ENCODE results near the gene STAT2. TPM values are rescaled to one million over a fixed set of nuclear protein-coding genes. Genes with fewer than 3 reads are reported as not detected.
A peak's percentile ranks its signal among the peaks of the same experiment; 100 is the strongest.

The STAT2 gene
- total RNA-seq, 1 experiment from 2014 or later, result 18.1 TPM

DNA sequence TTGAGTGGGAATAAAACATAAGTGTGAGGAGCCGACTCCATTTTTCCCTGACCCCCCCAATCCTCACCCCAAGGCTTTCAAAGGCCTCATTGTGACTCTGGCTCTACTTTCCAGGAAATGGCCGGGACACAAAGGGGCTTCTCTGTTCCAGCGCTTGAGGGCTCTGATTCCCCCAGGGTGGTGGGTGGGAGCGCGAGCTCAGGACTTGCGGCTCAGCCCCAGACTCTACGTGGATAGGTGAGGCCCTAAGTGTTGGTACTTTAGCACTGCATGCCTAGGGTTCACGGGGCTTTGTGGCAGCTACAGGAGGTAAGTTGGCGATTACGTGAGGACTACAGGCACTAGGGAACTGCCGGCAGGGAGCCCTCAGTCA is 44.7 kb downstream of the STAT2 start:
- Histone ChIP-seq H3K36me3 (peaks cover 36% of the 10 kb centered on the region), H3K27me3 (no peaks in the 10 kb centered on the region), H3K9me3 (no peaks in the 10 kb centered on the region), H3K4me3 (peak overlapping the region; percentile 87)
- no peak for DNase-seq

DNA sequence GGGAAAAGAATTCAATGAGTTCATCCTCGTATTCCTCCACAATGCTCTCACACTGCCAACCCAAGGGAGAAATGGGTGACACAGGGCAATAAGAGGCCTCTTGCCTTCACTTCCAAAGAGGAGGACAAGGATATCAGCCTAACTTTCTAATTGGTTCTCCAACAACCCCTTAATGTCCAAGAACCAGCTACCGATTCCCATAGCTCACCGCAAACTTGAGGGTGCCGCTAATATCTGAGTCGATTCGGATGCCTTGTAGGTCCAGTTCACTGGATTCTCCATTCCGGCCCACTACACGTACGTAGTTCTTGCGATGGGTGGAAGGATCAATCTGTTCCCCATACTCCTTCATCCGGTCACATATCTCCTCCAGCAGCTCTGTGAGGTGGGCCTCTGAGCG is 48.9 kb downstream of the STAT2 start:
- Histone ChIP-seq H3K36me3 (peaks cover 62% of the 10 kb centered on the region), H3K4me3 (no peak overlapping the region), H3K27me3 (no peaks in the 10 kb centered on the region), H3K9me3 (no peaks in the 10 kb centered on the region)
- no peak for DNase-seq

DNA sequence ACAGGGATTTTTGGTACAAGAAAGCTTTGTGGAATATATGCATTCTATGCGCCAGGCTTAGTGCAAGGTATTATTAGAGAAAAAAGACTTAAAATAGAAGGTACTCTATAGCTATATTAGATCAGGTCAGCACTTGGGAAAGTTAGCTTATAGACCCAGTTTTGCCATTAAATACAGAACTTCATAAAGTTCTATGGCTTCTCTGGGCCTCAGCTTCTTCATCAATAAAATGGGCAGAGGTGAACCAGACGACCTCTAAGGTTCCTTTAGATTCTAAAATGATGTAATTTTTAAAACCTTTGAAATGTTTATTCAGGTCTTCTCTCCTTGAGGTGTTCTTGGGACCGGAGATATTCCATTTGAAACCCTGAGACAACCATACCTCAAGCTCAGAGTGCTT is 51.2 kb downstream of the STAT2 start:
- Histone ChIP-seq H3K36me3 (peaks cover 61% of the 10 kb centered on the region), H3K27me3 (no peaks in the 10 kb centered on the region), H3K9me3 (no peaks in the 10 kb centered on the region), H3K4me3 (no peak overlapping the region)
- DNase-seq, result no peak

- Histone ChIP-seq H3K36me3 (peaks cover 54% of the 10 kb centered on the region), H3K4me3 (no peak overlapping the region), H3K27me3 (no peaks in the 10 kb centered on the region), H3K9me3 (no peaks in the 10 kb centered on the region)
- DNase-seq, result no peak
Measured at GRCh38 chr12:56307221-56307965, 52.5 kb downstream of the STAT2 start.

DNA sequence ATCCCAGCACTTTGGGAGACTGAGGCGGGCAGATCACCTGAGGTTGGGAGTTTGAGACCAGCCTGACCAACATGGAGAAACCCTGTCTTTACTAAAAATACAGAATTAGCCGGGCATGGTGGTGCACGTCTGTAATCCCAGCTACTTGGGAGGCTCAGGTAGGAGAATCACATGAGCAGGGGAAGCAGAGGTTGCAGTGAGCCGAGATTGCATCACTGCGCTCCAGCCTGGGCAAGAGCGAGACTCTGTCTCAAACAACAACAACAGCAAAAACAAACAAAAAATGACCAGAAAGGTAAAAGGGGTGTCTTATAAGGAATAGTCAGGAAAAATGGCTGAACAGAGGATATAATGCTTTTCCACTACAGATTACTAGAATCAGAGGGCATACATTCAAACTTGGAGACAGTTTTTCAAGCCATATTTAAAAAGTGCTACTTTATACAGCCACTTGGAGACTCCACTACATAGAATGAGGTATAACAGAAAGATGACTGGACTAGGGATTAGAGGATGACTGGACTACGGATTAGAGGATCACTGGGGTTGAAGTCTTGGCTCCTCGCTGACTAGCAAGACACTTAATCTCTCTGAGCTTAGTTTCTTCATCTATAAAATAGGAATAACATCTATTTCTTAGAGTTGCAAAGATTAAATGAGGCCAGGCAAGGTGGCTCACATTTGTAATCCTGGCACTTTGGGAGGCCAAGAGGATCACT is 54.9 kb downstream of the STAT2 start:
- H3K27me3 ChIP-seq, result no peaks in the 10 kb centered on the region
- H3K9me3 ChIP-seq, result no peaks in the 10 kb centered on the region
- peaks cover 45% of the 10 kb centered on the region for H3K36me3 ChIP-seq
- DNase-seq, result no peak
- no peak overlapping the region for H3K4me3 ChIP-seq

DNA sequence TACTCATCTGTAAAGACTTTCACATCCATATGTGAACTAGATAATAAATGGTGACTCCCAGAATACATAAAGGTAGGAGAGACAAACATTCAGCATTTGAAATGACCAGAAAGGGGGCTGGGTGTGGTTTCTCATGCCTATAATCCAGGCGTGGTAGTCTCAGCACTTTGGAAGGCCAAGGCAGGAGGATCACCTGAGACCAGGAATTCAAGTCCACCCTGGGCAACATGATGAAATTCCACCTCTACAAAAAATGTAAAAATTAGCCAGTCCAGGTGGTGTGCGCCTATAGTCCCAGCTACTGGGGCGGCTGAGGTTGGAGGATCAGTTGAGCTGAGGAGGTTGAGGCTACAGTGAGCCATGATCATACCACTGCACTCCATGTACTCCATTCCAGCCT is 55.6 kb downstream of the STAT2 start:
- DNase-seq, result no peak
- Histone ChIP-seq H3K4me3 (no peak overlapping the region), H3K9me3 (no peaks in the 10 kb centered on the region), H3K36me3 (peaks cover 45% of the 10 kb centered on the region), H3K27me3 (no peaks in the 10 kb centered on the region)

GRCh38 chr12:56300644-56301464 is 59.1 kb downstream of the STAT2 start:
- Histone ChIP-seq H3K27me3 (no peaks in the 10 kb centered on the region), H3K36me3 (peaks cover 52% of the 10 kb centered on the region), H3K9me3 (no peaks in the 10 kb centered on the region), H3K4me3 (peak overlapping the region; percentile 94)
- DNase-seq, result no peak

GRCh38 chr12:56299853-56300643 is 59.9 kb downstream of the STAT2 start, which contains the start of gene CS:
Gene CS (minus strand): TSS chr12:56300330. CDS start chr12:56300201, 129 bp downstream.
- Histone ChIP-seq H3K4me3 (peak within 1 kb of the TSS; percentile 94), H3K36me3 (peaks cover 57% of the 10 kb centered on the region), H3K27me3 (no peaks in the 10 kb centered on the region), H3K9me3 (no peaks in the 10 kb centered on the region)
- peak; percentile 99 for DNase-seq

GRCh38 chr12:56299308-56299852 is 60.5 kb downstream of the STAT2 start:
- no peaks in the 10 kb centered on the region for H3K9me3 ChIP-seq
- DNase-seq, result no peak
- H3K27me3 ChIP-seq, result no peaks in the 10 kb centered on the region
- H3K36me3 ChIP-seq, result peaks cover 58% of the 10 kb centered on the region
- H3K4me3 ChIP-seq, result peak overlapping the region; percentile 94

- Histone ChIP-seq H3K9me3 (no peaks in the 10 kb centered on the region), H3K4me3 (peak overlapping the region; percentile 94), H3K27me3 (no peaks in the 10 kb centered on the region), H3K36me3 (peaks cover 56% of the 10 kb centered on the region)
- DNase-seq, result no peak
Measured at GRCh38 chr12:56298828-56299227, 61.1 kb downstream of the STAT2 start.

DNA sequence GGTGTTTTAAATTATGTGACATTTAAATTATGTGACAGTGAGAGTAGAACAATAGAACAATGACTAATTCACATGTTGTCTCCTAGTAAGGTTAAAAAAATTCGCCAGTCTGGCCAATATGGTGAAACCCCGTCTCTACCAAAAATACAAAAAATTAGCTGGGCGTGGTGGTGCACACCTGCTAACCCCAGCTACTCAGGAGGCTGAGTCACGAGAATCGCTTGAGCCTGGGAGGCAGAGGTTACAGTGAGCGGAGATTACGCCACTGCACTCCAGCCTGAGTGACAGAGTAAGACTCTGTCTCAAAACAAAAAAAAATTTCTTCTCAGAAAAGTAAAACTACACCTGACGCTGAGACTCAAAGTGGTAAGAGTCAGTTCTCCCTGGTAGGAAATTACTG is 62.5 kb downstream of the STAT2 start:
- Histone ChIP-seq H3K9me3 (no peaks in the 10 kb centered on the region), H3K4me3 (no peak overlapping the region), H3K27me3 (no peaks in the 10 kb centered on the region), H3K36me3 (peaks cover 61% of the 10 kb centered on the region)
- no peak for DNase-seq

GRCh38 chr12:56296295-56296694 is 63.6 kb downstream of the STAT2 start:
- Histone ChIP-seq H3K27me3 (no peaks in the 10 kb centered on the region), H3K9me3 (no peaks in the 10 kb centered on the region), H3K36me3 (peaks cover 66% of the 10 kb centered on the region), H3K4me3 (no peak overlapping the region)
- DNase-seq, result no peak

DNA sequence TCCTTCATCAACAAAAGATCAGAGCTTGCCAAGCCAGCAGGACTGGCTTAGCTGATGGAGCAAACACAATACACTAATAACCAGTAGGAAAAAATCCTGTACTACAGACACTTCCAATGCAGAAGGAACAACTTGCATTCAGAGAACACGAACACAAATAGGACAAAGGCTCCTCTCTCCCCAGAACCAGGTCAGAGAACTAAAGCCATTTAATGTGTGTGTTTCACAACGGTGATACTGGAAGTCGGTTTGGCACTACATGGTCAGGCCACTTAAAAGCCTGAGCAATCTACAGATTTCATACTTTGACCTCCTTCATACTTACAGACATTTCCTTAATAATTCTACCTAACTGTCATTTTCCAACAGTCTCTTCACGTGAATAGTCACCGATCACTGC is 66.1 kb downstream of the STAT2 start:
- peaks cover 76% of the 10 kb centered on the region for H3K36me3 ChIP-seq

More for the DNA sequence above, 66.1 kb downstream of the STAT2 start:
- Histone ChIP-seq H3K4me3 (no peak overlapping the region), H3K9me3 (no peaks in the 10 kb centered on the region), H3K27me3 (no peaks in the 10 kb centered on the region)
- no peak for DNase-seq
